ENCODE results near the gene DNAI4.

GRCh38 chr1:66770240-66770639 is 154.4 kb downstream of the DNAI4 start:
- TF ChIP-seq CTCF (IDR thresholded peaks at IDR 0.05) = no peak
- no peak for TF ChIP-seq EP300 (IDR thresholded peaks at IDR 0.05)

Measured in tibial nerve (tissue), 4 donors.